ENCODE measurements around the gene DPYD.

DNA sequence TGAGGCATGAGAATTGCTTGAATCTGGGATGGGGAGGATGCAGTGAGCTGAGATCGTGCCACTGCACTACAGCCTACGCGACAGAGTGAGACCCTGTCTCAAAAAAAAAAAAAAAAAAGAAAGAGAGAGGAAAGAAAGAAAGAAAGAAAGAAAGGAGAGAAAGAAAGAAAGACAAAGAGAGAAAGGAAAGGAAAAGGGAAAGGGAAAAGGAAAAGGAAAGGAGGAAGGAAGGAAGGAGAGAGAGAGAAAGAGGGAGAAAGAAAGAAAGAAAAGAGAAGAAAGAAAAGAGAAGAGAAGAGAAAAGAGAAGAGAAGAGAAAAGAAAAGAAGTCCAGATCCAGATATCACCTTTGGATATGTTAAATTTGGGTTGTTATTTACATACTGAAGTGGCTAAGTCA lies 106.0 kb downstream of the DPYD start:
- TF ChIP-seq, protein P1, sequence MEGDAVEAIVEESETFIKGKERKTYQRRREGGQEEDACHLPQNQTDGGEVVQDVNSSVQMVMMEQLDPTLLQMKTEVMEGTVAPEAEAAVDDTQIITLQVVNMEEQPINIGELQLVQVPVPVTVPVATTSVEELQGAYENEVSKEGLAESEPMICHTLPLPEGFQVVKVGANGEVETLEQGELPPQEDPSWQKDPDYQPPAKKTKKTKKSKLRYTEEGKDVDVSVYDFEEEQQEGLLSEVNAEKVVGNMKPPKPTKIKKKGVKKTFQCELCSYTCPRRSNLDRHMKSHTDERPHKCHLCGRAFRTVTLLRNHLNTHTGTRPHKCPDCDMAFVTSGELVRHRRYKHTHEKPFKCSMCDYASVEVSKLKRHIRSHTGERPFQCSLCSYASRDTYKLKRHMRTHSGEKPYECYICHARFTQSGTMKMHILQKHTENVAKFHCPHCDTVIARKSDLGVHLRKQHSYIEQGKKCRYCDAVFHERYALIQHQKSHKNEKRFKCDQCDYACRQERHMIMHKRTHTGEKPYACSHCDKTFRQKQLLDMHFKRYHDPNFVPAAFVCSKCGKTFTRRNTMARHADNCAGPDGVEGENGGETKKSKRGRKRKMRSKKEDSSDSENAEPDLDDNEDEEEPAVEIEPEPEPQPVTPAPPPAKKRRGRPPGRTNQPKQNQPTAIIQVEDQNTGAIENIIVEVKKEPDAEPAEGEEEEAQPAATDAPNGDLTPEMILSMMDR (IDR thresholded peaks at IDR 0.05; ENCODE audit: low read length): no peak
- no peak for TF ChIP-seq EZH2 (optimal IDR thresholded peaks at IDR 0.05; ENCODE audit: low read depth, low read length)
